Transverse colon (tissue), 4 donors: ENCODE measurements around the gene CD84.

Experiments
- POLR2A ChIP-seq: fragments of 450-650 bp; IDR thresholded peaks from one replicate; pipeline ENCODE4 v1.6.1; 2016; ENCODE audit warnings: antibody characterized with exemption, mild to moderate bottlenecking, moderate library complexity
- POLR2AphosphoS5 ChIP-seq, 3 donors: sonication (generic); formaldehyde crosslinking; IDR thresholded peaks; one replicate each; pipeline ENCODE4 v1.6.1; 2016; ENCODE audit warnings: antibody characterized with exemption in 3 of 3
- TF ChIP-seq, protein P1 (sequence below), 5 experiments: fragments of 200-600 bp in 3 of 5; fragments of 450-650 bp in 2 of 5; sonication (generic) in 3 of 5; IDR thresholded peaks; 1 replicate in 2 of 5; 2 replicates in 3 of 5; pipeline ENCODE4 v1.5.1; 2016 to 2017; ENCODE audit warnings: antibody characterized with exemption in 5 of 5, inconsistent platforms in 3 of 5, mild to moderate bottlenecking in 2 of 5, moderate library complexity in 1 of 5

DNA sequence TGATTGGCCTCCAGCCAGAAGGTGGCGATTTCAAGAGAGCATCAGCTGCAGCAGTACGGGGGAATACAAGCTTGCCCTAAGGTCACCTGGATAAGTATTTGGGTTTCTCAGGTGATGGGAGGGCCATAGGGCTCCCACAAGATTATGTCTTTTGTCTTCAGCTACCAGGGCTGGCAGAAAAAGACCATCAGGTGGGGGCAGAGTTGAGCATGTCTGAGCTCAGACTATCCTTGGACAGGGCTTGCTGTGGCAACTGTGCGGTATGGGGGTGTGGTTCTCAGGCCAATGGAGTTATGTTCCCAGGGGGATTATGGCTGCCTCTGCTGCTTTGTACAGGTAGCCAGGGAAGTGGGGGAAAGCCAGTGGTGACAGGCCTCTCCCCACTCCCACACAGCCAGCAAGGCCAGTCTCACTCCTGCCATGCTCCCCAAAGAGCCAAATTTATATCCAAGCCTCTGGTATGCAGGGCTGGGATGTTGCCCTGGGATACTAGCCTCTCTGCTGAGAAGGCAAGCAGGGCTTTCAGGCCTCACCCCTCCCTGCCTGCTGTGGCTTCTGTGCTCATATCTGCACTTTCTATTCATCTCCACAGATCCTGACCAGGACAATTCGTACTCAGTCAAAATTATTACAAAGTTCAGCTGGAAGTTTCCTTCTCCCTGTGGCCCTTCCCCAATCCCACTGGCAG, 26.6 kb upstream of the CD84 start:
- TF ChIP-seq POLR2A (no peak), POLR2AphosphoS5 (IDR thresholded peaks at IDR 0.05) (no peak)
- TF ChIP-seq, protein P1, sequence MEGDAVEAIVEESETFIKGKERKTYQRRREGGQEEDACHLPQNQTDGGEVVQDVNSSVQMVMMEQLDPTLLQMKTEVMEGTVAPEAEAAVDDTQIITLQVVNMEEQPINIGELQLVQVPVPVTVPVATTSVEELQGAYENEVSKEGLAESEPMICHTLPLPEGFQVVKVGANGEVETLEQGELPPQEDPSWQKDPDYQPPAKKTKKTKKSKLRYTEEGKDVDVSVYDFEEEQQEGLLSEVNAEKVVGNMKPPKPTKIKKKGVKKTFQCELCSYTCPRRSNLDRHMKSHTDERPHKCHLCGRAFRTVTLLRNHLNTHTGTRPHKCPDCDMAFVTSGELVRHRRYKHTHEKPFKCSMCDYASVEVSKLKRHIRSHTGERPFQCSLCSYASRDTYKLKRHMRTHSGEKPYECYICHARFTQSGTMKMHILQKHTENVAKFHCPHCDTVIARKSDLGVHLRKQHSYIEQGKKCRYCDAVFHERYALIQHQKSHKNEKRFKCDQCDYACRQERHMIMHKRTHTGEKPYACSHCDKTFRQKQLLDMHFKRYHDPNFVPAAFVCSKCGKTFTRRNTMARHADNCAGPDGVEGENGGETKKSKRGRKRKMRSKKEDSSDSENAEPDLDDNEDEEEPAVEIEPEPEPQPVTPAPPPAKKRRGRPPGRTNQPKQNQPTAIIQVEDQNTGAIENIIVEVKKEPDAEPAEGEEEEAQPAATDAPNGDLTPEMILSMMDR (IDR thresholded peaks at IDR 0.05): no peak
